ENCODE measurements around the gene ANXA2R.
"Not testable (repeated sequence)": the region's sequence is repeated elsewhere in the genome, so short reads cannot be mapped to it uniquely, and the experiment has no call there.

The ANXA2R gene

GRCh38 chr5:43060020-43060419 is 19.9 kb upstream of the ANXA2R start:
- not testable (repeated sequence) for DNase-seq

GRCh38 chr5:43055098-43055497 is 15.0 kb upstream of the ANXA2R start:
- not testable (repeated sequence) for DNase-seq

DNA sequence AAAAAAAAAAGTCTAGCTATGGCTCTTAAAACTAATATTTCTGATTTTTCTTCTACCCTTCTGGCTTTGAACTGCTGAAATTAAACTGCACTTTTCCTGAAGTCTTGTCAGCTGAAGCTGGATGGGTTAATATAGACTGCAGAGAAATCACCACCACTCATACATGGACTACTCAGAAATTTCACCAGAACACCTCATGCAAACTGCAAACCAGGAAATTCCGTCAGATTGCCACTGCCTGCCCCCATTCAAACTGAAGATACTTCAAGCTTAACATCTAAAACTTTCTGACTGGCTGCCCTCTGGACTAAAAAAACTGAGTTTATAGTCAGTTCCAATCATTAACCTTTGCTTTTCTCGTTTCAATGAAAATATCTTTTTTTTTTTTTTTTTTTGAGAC is 11.6 kb upstream of the ANXA2R start:
- DNase-seq, result no peak

- no peak for DNase-seq
Measured at GRCh38 chr5:43050384-43050783, 10.3 kb upstream of the ANXA2R start.

DNA sequence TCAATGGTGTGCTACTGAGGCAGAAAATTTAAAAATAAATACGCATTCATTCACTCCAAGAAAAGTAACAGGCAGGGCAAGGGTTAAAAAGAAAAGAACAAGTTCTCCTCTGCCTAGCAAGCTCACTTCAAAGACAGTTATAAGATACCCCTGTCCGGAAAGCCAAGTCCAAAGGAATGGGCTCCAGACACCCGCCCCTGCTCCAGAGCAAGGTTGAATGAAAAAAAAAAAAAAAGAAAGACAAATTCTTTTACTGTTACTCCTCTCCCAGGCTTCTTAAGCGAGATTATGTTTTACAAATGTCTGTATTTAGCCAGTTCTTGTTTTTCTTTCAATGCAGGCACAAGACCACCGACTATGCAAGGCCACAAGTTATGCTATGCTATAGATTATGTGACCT is 9.1 kb upstream of the ANXA2R start:
- DNase-seq, result no peak

DNA sequence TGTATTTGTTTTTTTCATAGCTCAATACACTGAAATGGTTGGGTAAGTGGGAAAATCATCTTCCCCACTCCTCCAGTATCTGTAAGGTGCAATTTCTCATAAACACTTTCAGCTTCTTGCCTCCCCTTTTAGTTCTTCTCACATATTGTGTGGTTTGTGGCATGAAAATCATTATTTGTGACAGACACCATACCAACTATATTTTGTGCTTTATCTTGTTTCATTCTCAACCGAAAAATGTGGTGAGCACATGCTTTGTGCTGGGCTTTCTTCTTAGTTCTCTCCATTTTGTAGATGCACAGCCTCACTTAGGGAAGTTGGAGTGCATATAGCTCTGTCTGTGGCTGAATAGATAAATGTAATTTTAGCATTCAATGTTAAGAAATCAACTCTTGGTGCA is 6.4 kb upstream of the ANXA2R start:
- DNase-seq, result no peak

DNA sequence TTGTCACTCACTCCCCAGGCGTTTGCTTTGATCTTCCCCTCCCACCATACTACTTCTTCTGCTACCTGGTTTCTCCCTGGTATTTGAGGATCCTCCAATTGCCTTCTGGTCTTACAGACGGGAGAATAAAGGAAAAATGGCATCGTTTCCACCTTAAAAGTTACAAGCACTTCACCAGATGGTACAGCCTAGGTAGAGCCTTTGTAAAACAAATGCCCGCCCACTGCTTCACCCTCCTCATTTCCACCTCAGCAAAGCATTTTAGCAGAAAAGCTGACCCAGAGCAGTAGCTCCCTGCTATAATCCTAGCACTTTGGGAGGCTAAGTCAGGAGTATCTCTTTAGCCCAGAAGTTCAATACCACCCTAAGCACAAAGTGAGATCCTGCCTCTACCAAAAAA is 5.1 kb upstream of the ANXA2R start:
- no peak for DNase-seq

DNA sequence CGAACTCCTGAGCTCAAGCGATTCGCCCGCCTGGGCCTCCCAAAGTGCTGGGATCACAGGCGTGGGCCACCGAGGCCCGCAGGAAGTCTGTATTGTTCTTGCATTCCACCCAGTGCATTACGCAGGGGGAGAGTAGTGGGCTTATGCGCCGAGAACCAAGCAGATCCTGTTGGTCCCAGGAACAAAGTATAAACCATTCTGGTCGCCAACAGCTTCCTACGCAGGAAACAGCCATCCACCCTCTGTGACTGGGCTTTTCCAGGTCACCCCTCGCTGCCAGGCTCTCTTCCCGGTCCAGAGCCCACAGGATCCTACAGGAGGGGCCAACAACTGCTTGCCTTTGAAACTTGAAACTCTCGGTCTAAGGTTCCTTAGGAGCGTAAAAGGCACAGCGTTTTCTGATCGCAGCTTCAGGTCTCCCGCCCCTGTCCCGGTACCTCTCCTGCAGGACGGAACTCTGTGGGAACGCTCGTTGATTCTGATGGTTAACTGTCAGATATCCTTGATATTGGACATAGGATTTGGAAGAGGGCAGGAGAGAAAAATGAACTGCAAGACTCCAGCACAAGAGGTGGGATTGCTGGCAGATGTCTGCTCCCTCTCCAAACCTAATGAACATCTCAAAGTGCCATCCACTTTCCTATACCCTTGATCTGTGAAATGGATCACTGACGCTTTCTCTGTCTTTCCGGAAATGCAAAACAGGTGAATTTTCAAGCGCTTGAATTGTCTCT is 4.2 kb upstream of the ANXA2R start:
- DNase-seq, result no peak

GRCh38 chr5:43043400-43043756 is 3.3 kb upstream of the ANXA2R start:
- no peak for DNase-seq

GRCh38 chr5:43042626-43043399 is 2.7 kb upstream of the ANXA2R start:
- DNase-seq, result peak; percentile 84

GRCh38 chr5:43042176-43042625 is 2.1 kb upstream of the ANXA2R start:
- DNase-seq, result no peak

DNA sequence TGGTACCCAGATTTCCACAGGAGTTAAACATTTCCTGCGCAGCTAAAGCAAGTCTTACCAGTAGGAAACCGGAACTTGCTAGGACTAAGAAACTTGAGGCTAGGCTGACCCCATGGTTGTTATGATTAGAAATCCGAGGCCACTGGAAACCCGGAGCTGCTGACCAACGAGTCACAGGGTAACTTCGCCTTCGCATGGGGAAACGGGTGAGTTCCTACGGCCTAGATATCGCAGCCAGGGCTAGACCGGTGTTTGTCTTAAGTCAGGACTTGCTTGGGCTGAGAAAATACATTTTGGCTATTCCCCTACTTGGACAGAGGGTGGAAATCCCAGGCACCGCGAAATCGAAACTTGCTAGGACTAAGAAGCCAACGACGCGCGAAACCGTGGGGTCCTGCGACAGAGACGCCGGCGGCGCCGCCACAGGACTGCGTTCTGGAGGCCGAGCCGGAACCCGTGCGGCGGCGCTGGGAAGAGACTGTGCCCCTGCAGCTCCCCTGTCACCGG is 1.6 kb upstream of the ANXA2R start:
- peak; percentile 76 for DNase-seq

- peak; percentile 59 for DNase-seq
Measured at GRCh38 chr5:43041110-43041668, 1.1 kb upstream of the ANXA2R start.

DNA sequence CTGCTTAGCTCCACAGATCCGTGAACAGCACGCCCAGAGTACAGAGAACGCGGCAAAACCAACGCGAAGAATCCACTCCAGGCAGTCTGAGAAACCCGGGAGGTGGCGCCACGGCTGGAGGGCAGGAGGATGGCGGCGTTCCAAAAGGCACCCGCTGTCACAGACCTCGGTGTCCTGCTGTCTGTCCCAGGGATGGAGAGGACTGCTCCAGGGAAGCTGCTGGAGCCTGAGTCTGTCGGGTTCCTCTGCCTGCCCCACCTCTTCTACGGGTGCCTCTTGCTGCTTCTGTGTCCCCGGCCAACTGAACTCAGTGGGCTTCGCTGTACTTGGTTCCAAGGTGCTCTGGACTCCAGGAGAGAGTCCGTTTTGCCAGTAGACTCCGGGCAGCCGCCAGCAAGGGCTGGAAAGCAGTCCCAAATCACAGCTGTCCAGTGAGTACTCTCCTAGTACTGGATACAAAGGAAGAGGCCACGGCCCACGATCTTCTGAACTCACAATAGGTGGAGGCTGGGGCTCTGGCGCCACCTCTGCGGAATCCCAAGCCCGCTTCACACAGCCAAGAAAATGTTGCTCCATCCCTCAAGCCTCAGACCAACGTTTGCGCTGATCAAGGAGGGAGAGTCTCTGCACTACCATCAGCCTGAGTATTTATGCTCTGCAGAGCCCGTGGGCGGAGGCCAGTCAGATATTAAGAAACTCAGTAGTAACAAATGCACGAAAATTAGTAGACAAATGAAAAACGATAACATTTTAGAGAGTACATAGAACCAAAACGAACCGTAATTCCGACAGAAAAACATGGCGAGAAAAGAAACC is 440 bp downstream of the ANXA2R start:
- DNase-seq, result peak; percentile 79

DNA sequence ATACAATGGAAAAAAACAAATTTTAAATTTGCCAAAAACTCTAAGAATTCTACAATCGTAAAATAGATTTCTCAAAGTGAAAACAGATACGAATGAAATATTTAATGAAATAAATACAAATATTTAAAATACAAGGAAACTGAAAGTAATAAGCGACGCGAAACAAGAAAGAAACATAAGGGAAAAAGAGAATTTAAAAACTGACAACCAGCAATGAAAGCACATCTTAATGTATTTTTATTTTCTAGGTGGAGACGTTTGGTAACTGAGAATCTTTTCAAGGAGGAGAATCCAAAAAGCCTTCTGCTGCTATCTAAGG is 1.0 kb downstream of the ANXA2R start:
- no peak for DNase-seq

DNA sequence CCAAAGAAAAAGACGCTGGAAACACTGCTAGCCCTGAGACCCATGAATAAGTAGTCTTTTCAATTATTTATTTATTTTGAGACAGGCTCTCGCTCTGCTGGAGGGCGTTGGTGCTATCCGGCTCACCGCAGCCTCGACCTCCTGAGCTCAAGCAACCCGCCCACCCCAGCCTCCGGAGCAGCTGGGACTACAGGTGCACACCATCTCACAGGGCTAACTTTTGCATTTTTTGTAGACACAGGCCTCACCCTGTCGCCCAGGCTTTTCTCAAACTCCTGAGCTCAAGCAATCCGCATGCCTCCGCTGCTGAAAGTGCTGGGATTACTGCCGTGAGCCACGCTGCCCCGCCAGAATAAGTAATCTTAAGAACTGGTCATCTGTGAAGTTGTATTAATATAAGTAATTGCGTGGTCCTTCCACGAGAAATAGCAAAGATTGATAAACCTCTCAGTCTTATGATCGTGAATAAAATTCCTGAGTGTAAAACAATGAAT is 1.6 kb downstream of the ANXA2R start:
- DNase-seq, result no peak

- DNase-seq, result no peak
Measured at GRCh38 chr5:43037636-43038495, 2.3 kb downstream of the ANXA2R start.

GRCh38 chr5:43036856-43037635 is 3.1 kb downstream of the ANXA2R start:
- no peak for DNase-seq

- no peak for DNase-seq
Measured at GRCh38 chr5:43036409-43036808, 3.7 kb downstream of the ANXA2R start.

- no peak for DNase-seq
Measured at GRCh38 chr5:43034591-43034968, 5.5 kb downstream of the ANXA2R start.
